Pancreas (tissue), 10 donors: ENCODE results near the gene VWA3A. TPM values are rescaled to one million over a fixed set of nuclear protein-coding genes. Genes with fewer than 3 reads are reported as not detected.
A peak's percentile ranks its signal among the peaks of the same experiment; 100 is the strongest.

Experiments used
- ATAC-seq, 4 donors: fragments of 200-7000 bp; cut with Tn5 transposase; one replicate each; pipeline versions ENCODE4 v1.8.0 to v1.9.1; 2020; ENCODE audit warnings: mild to moderate bottlenecking in 4 of 4, moderate library complexity in 4 of 4
- DNase-seq, 6 donors: peaks; one replicate each; pipeline ENCODE4 v3.0.0-alpha.2; 2020
- FAIRE-seq: peaks from 2 replicates; lab custom pipeline; 2012; peaks lifted over from hg19 to GRCh38; lab: Jason Lieb, UNC
- H3K27ac ChIP-seq, 4 donors: fragments of 200-600 bp; sonication (generic); 1 replicate in 3 of 4; 2 replicates in 1 of 4; pipeline versions ENCODE4 v1.5.0 to v1.8.0; 2020
- H3K27me3 ChIP-seq, 4 donors: fragments of 200-600 bp; one replicate each; pipeline ENCODE4 v1.8.0; 2021
- H3K36me3 ChIP-seq, 3 donors: fragments of 200-600 bp; sonication (generic) in 1 of 3; one replicate each; pipeline versions ENCODE4 v1.5.0 to v1.8.0; 2020 to 2021
- H3K4me1 ChIP-seq, 3 donors: fragments of 200-600 bp; one replicate each; pipeline ENCODE4 v1.8.0; 2021
- H3K4me3 ChIP-seq, 4 donors: fragments of 200-600 bp; sonication (generic) in 2 of 4; one replicate each; pipeline versions ENCODE4 v1.5.0 to v1.8.0; 2020 to 2021
- H3K9me3 ChIP-seq, 4 donors: fragments of 200-600 bp; one replicate each; pipeline ENCODE4 v1.8.0; 2021
- WGBS, 2 donors: extraction: QIAGEN DNeasy Blood & Tissue Kit; methylation state at CpG; one replicate each; pipeline ENCODE4 v1.1.7; 2013; 5-methylcytosine and 5-hydroxymethylcytosine counted together
- intact Hi-C, 3 donors: fragments of 100-400 bp; cut with DNase I; formaldehyde crosslinking; loops; one replicate each; pipeline versions ENCODE4 v1.11.1 to v1.14.2; 2022
- polyA plus RNA-seq, 2 donors: library from polyadenylated mRNA; stranded (reverse); fragments of 200-250 nt; gene quantifications; one replicate each; pipeline ENCODE4 v1.2.3, GENCODE V29; 2013
- total RNA-seq, 6 donors: library from RNA; stranded (reverse); fragmentation: NEBNext Ultra II Directional in 4 of 6; extraction: Animal tissue kit (Norgen Biotek cat#: 25700) in 4 of 6; gene quantifications; one replicate each; pipeline versions ENCODE4 v1.2.1 to v1.2.4, GENCODE V29; 2021 to 2023
- TF ChIP-seq, protein P1 (sequence below), 4 donors: fragments of 200-600 bp; sonication (generic) in 3 of 4; IDR thresholded peaks; one replicate each; pipeline versions ENCODE4 v1.5.0 to v1.8.0; 2021; ENCODE audit warnings: antibody characterized with exemption in 4 of 4
- donor health status: healthy with polysubstance abuse.
- donor health status: DM: no; HTN: no; CAD: no; lungs with moderate emphysema.
- donor health status: DM: no; HTN: no; CAD: no.
- donor health status: control.
- donor health status: control.
- donor health status: Bipolar disorder and iron deficiency.
- donor health status: DM: yes; HTN: yes; CAD: no.
- donor health status: DM: no; HTN: no; CAD: no.
- donor health status: DM: no; HTN: no; CAD: no.
- donor health status: DM: yes; HTN: yes; CAD: no.

Gene VWA3A
- total and polyA plus RNA-seq, 8 donors: 0.06 to 0.24 (median 0.09) TPM; not detected in 3

DNA sequence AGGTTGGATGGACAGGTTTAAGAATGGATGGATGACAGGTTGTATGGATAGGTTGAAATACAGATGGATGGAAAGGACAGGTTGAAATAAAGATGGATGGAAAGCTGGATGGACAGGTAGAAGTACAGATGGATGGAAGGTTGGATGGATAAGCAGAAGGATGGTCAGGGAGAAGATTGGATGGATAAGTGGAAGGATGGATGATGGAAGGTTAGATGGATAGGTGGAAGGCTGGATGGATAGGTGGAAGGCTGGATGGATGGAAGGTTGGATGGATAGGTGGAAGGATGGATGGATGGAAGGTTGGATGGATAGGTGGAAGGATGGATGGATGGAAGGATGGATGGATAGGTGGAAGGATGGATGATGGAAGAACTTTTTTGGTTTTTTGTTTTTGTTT lies 69.1 kb downstream of the VWA3A start:
- Histone ChIP-seq H3K9me3 (no peaks in the 10 kb centered on the region), H3K36me3 (no peaks in the 10 kb centered on the region), H3K4me1 (no peaks in the 10 kb centered on the region), H3K27ac (no peak overlapping the region), H3K4me3 (no peak overlapping the region), H3K27me3 (peaks cover 0 to 4% (median 0%) of the 10 kb centered on the region in 4 donors)
- intact Hi-C loops: no loop called here
- ATAC-seq (no peak), FAIRE-seq (no peak), DNase-seq (no peak)
- TF ChIP-seq, protein P1, sequence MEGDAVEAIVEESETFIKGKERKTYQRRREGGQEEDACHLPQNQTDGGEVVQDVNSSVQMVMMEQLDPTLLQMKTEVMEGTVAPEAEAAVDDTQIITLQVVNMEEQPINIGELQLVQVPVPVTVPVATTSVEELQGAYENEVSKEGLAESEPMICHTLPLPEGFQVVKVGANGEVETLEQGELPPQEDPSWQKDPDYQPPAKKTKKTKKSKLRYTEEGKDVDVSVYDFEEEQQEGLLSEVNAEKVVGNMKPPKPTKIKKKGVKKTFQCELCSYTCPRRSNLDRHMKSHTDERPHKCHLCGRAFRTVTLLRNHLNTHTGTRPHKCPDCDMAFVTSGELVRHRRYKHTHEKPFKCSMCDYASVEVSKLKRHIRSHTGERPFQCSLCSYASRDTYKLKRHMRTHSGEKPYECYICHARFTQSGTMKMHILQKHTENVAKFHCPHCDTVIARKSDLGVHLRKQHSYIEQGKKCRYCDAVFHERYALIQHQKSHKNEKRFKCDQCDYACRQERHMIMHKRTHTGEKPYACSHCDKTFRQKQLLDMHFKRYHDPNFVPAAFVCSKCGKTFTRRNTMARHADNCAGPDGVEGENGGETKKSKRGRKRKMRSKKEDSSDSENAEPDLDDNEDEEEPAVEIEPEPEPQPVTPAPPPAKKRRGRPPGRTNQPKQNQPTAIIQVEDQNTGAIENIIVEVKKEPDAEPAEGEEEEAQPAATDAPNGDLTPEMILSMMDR (IDR thresholded peaks at IDR 0.05): no peak

DNA sequence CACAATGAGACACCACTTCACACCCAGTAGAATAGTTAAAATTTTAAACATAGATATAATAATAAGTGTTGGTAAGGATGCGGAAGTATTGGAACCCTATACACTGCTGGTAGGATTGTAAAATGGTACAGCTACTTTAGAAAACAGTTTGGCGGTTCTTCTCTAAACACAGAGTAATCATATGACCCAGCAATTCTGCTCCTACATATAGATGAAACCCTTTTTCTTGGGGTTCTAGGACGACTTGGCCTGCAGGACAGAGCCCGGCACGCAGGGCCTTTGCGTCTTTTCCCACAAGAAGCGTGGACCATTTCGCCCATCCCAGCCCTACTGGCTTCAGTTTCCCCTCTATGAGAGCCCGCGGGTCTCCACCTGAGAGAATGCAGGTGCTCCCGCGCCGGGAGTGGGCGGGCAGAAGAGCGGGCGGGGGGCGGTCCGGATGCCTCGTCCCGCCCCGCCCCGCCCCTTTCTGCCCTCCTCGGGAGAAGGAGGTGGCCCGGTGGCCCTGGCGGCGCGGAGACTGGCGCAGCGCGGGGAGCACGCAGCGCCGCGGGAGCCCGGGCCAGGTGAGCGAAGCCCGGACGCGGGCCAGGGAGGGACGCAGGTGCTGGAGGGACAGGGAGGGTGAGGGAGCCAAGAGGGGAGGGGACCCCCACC lies 69.8 kb downstream of the VWA3A start, which contains the start of gene SDR42E2:
TSS of gene SDR42E2 (plus strand) at position 508 of the 657 bp plus-strand sequence. CDS start 3,077 bp downstream, outside the sequence.
- no peaks in the 10 kb centered on the region for H3K36me3 ChIP-seq
- no peaks in the 10 kb centered on the region for H3K9me3 ChIP-seq
- peak within 1 kb of the TSS in 1 of 4 donors; percentile 13 for H3K4me3 ChIP-seq
- ATAC-seq: peak; percentile 75 to 94 (median 80)
- DNase-seq: peak in 5 of 6 donors; percentile 16 to 76 (median 23)
- FAIRE-seq: no peak
- no peaks in the 10 kb centered on the region for H3K4me1 ChIP-seq
- H3K27me3 ChIP-seq: peaks cover 0 to 4% (median 0%) of the 10 kb centered on the region in 4 donors
- intact Hi-C loops: no loop called here
- TF ChIP-seq, protein P1 (IDR thresholded peaks at IDR 0.05): no peak
- WGBS, 2 donors: 5% methylated on average over 23 to 40 of the region's 40 CpGs
- no peak within 1 kb of the TSS for H3K27ac ChIP-seq

DNA sequence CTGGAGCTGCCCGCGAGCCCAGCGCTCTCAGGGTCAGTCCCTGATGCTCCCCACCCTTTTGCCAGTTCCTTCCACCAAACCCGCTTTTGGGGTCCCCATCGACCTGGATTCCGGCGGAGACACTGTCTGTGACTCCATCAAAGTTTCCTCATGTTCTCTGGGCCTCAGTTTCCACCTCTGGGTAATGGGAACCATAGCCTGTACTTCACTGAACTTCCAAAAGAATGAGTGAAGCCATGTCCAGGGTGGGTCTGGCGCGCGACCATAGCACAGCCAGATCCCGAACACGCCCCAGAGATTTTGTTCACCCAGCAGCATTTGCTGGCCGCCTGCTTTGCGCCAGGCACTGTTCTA lies 70.3 kb downstream of the VWA3A start:
- ATAC-seq: no peak
- Histone ChIP-seq H3K4me1 (no peaks in the 10 kb centered on the region), H3K27ac (no peak overlapping the region), H3K27me3 (peaks cover 0 to 4% (median 0%) of the 10 kb centered on the region in 4 donors), H3K36me3 (no peaks in the 10 kb centered on the region), H3K9me3 (no peaks in the 10 kb centered on the region), H3K4me3 (peak overlapping the region in 1 of 4 donors; percentile 13)
- TF ChIP-seq, protein P1 (IDR thresholded peaks at IDR 0.05): no peak
- intact Hi-C loops: no loop called here
- DNase-seq: no peak
- WGBS, 2 donors: 32 to 41% methylated on average over 14 of the region's 14 CpGs
- no peak for FAIRE-seq

DNA sequence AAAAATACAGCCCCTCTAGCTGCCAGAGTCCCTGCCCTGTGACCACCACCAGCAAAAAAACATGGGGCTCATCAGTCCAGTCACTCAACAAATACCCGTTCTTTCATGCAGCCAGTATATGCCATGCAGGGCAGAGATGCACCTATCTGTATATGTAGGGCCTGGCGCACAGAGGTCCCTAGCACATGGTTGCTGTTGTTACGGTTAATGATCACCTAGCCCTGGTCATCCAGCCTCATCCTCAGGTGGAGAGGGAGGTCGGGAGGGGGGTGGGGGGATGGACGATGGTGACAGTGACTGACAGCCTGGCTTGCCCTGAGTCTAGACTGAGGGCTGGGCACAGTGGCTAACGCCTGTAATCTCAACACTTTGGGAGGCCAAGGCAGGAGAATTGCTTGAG lies 71.5 kb downstream of the VWA3A start:
- Histone ChIP-seq H3K9me3 (no peaks in the 10 kb centered on the region), H3K4me1 (no peaks in the 10 kb centered on the region), H3K4me3 (no peak overlapping the region), H3K27me3 (peaks cover 0 to 4% (median 0%) of the 10 kb centered on the region in 4 donors), H3K36me3 (no peaks in the 10 kb centered on the region), H3K27ac (no peak overlapping the region)
- intact Hi-C loops: no loop called here
- no peak for ATAC-seq
- TF ChIP-seq, protein P1 (IDR thresholded peaks at IDR 0.05): no peak
- no peak for DNase-seq
- no peak for FAIRE-seq
- 72 to 76% methylated on average over 6 of the region's 6 CpGs for WGBS, 2 donors

DNA sequence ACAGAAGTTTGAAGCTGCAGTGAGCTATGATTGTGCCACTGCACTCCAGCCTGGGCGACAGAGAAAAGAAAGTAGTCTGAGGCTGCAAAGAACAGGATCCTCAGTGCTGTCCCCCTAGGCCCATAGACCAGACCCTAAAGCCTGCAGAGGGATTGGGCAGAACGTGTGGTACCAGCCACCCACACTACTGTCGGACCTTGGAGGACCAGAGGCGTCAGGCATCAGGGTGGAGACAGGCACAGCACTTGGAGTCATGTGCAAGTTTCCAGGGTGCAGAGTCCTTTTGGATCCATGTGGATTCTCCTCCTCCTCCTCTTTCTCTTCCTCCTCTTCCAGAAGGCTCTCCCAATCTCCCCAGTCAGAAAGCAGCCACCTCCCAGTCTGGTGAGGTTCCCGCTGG lies 72.1 kb downstream of the VWA3A start:
- TF ChIP-seq, protein P1 (IDR thresholded peaks at IDR 0.05): no peak
- 88 to 91% methylated on average over 5 of the region's 5 CpGs for WGBS, 2 donors
- ATAC-seq: no peak

More for the DNA sequence above, 72.1 kb downstream of the VWA3A start:
- Histone ChIP-seq H3K4me1 (no peaks in the 10 kb centered on the region), H3K27ac (no peak overlapping the region), H3K4me3 (no peak overlapping the region), H3K9me3 (no peaks in the 10 kb centered on the region), H3K27me3 (peaks cover 0 to 4% (median 0%) of the 10 kb centered on the region in 4 donors), H3K36me3 (no peaks in the 10 kb centered on the region)
- intact Hi-C loops: no loop called here
- DNase-seq (no peak), FAIRE-seq (no peak)
